Liver (tissue), 9 donors: ENCODE results near the gene PRELID3B. TPM values are rescaled to one million over a fixed set of nuclear protein-coding genes. Genes with fewer than 3 reads are reported as not detected.

Experiments used
- DNase-seq: peaks from one replicate; pipeline ENCODE4 v3.0.0-alpha.2; 2017; ENCODE audit warnings: low spot score
- H3K27ac ChIP-seq, 2 donors: one replicate each; pipeline ENCODE4 v1.7.0; 2013; ENCODE audit warnings: inconsistent platforms in 2 of 2, low read length in 2 of 2, control low read depth in 1 of 2, low read depth in 1 of 2, mild to moderate bottlenecking in 1 of 2
- H3K27me3 ChIP-seq, 4 donors: one replicate each; pipeline versions ENCODE4 v1.6.1 to v1.7.0; 2013; ENCODE audit warnings: low read length in 3 of 4, inconsistent platforms in 1 of 4, mild to moderate bottlenecking in 1 of 4, moderate library complexity in 1 of 4; ENCODE audit not compliant: control insufficient read depth in 4 of 4, insufficient read depth in 4 of 4
- H3K36me3 ChIP-seq, 4 donors: one replicate each; pipeline versions ENCODE4 v1.6.1 to v1.7.0; 2013; ENCODE audit warnings: low read length in 3 of 4, mild to moderate bottlenecking in 3 of 4, low read depth in 1 of 4, moderate library complexity in 1 of 4; ENCODE audit not compliant: control insufficient read depth in 4 of 4, insufficient read depth in 3 of 4
- H3K4me1 ChIP-seq, 4 donors: one replicate each; pipeline versions ENCODE4 v1.6.1 to v1.7.0; 2013; ENCODE audit warnings: low read length in 3 of 4, mild to moderate bottlenecking in 3 of 4, moderate library complexity in 1 of 4; ENCODE audit not compliant: control insufficient read depth in 4 of 4, insufficient read depth in 4 of 4
- H3K4me3 ChIP-seq, 3 donors: one replicate each; pipeline versions ENCODE4 v1.6.1 to v1.7.0; 2013; ENCODE audit warnings: low read length in 3 of 3, control low read depth in 1 of 3, low read depth in 1 of 3, mild to moderate bottlenecking in 1 of 3
- H3K9ac ChIP-seq, 2 donors: one replicate each; pipeline ENCODE4 v1.7.0; 2013; ENCODE audit warnings: low read length in 2 of 2, mild to moderate bottlenecking in 2 of 2, moderate library complexity in 2 of 2, control low read depth in 1 of 2, low read depth in 1 of 2
- H3K9me3 ChIP-seq, 4 donors: one replicate each; pipeline versions ENCODE4 v1.6.1 to v1.7.0; 2013; ENCODE audit warnings: low read length in 3 of 4; ENCODE audit not compliant: control insufficient read depth in 4 of 4
- EGR1 ChIP-seq, 2 donors: IDR thresholded peaks; 2 replicates each; pipeline ENCODE4 v1.6.1; 2016 to 2018; ENCODE audit warnings: antibody characterized with exemption in 2 of 2, low read depth in 2 of 2
- FOXA1 ChIP-seq: IDR thresholded peaks from 2 replicates; pipeline ENCODE4 v1.6.1; 2016; ENCODE audit warnings: antibody characterized with exemption
- FOXA2 ChIP-seq: IDR thresholded peaks from 2 replicates; pipeline ENCODE4 v1.6.1; 2016; ENCODE audit warnings: antibody characterized with exemption
- GABPA ChIP-seq, 2 donors: IDR thresholded peaks in 1 of 2; conservative IDR thresholded peaks in 1 of 2; 2 replicates each; pipeline ENCODE4 v1.6.1; 2016; ENCODE audit warnings: antibody characterized with exemption in 2 of 2, mild to moderate bottlenecking in 1 of 2, moderate library complexity in 1 of 2
- HNF4A ChIP-seq, 2 donors: conservative IDR thresholded peaks; 2 replicates each; pipeline ENCODE4 v1.6.1; 2016; ENCODE audit warnings: antibody characterized with exemption in 2 of 2, mild to moderate bottlenecking in 2 of 2
- HNF4G ChIP-seq: IDR thresholded peaks from 2 replicates; pipeline ENCODE4 v1.6.1; 2016; ENCODE audit warnings: antibody characterized with exemption
- JUND ChIP-seq, 2 donors: IDR thresholded peaks; 2 replicates each; pipeline ENCODE4 v1.6.1; 2016; ENCODE audit warnings: antibody characterized with exemption in 2 of 2
- NR2F2 ChIP-seq: IDR thresholded peaks from 2 replicates; pipeline ENCODE4 v1.6.1; 2016; ENCODE audit warnings: antibody characterized with exemption
- RAD21 ChIP-seq, 2 donors: IDR thresholded peaks; 2 replicates each; pipeline ENCODE4 v1.6.1; 2016; ENCODE audit warnings: antibody characterized with exemption in 2 of 2, mild to moderate bottlenecking in 2 of 2
- RXRA ChIP-seq, 2 donors: IDR thresholded peaks; 2 replicates each; pipeline ENCODE4 v1.6.1; 2017 to 2018; ENCODE audit warnings: antibody characterized with exemption in 2 of 2, mild to moderate bottlenecking in 1 of 2
- SP1 ChIP-seq: IDR thresholded peaks from 2 replicates; pipeline ENCODE4 v1.6.1; 2018; ENCODE audit warnings: antibody characterized with exemption, mild to moderate bottlenecking
- TAF1 ChIP-seq: conservative IDR thresholded peaks from 2 replicates; pipeline ENCODE4 v1.6.1; 2016; ENCODE audit warnings: antibody characterized with exemption, mild to moderate bottlenecking
- YY1 ChIP-seq: IDR thresholded peaks from 2 replicates; pipeline ENCODE4 v1.6.1; 2016; ENCODE audit warnings: antibody characterized with exemption, mild to moderate bottlenecking
- WGBS: extraction: QIAGEN DNeasy Blood & Tissue Kit; methylation state at CpG from one replicate; pipeline ENCODE4 v1.1.7; 2013; 5-methylcytosine and 5-hydroxymethylcytosine counted together
- polyA plus RNA-seq, 2 donors: library from polyadenylated mRNA; stranded (reverse) in 1 of 2; unstranded in 1 of 2; fragments of 200-250 nt in 1 of 2; fragments of >200 nt in 1 of 2; fragmentation: Nextera tagmentation in 1 of 2; extraction: Ambion mirVana in 1 of 2; gene quantifications; one replicate each; pipeline versions ENCODE4 v1.2.1 to v1.2.3, GENCODE V29; 2013 to 2015
- total RNA-seq, 2 donors: library from RNA; depleted of rRNA; stranded (reverse); fragments of >200 nt; gene quantifications; one replicate each; pipeline ENCODE4 v1.2.3, GENCODE V29; 2014
- TF ChIP-seq, protein P1 (sequence below): IDR thresholded peaks from 2 replicates; pipeline ENCODE4 v1.6.1; 2016; ENCODE audit warnings: antibody characterized with exemption
- TF ChIP-seq, protein P2 (sequence below): IDR thresholded peaks from 2 replicates; pipeline ENCODE4 v1.6.1; 2016; ENCODE audit warnings: antibody characterized with exemption
- TF ChIP-seq, protein P3 (sequence below): IDR thresholded peaks from 2 replicates; pipeline ENCODE4 v1.6.1; 2016; ENCODE audit warnings: antibody characterized with exemption
- TF ChIP-seq, protein P4 (sequence below): fragments of 150-350 bp; IDR thresholded peaks from 2 replicates; pipeline ENCODE4 v1.5.1; 2017; ENCODE audit warnings: improper control_type of control experiment, low read depth, low read length; ENCODE audit not compliant: missing input control
- TF ChIP-seq, protein P5 (sequence below): IDR thresholded peaks from 2 replicates; pipeline ENCODE4 v1.6.1; 2016; ENCODE audit warnings: antibody characterized with exemption, mild to moderate bottlenecking
- donor health status: healthy.
- donor health status: healthy.
- donor health status: healthy.
- donor health status: healthy.
- donor health status: healthy.

The PRELID3B gene
- total and polyA plus RNA-seq, 4 donors = 18.2 to 38.1 (median 25.3) TPM

DNA sequence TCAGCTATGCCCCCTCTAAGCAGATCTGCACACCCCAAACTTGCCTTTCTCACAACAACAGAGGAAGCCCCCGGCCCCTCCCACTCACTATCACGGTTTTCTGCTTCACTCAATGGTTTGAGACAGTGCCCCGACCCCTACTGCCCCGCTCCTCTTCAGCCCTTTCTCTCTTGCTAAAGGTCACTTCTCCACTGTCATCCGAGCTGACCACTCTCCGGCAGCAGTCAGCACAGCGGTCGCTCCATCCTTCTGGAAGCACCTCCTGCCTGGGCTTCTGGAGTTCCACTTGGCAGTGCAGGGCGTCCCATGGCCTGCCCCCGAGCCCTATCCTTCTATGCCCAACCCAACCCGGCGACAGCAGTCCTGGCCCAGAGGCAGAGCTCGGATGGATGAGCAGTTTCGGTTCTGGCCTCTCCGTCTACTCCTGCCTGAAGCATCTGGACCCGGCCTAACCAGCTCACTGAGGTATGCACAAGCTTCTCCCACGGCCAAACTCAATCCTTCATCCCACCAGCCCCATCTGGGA is 39.6 kb downstream of the PRELID3B start:
- DNase-seq = no peak
- H3K27me3 ChIP-seq = no peaks in the 10 kb centered on the region
- H3K4me3 ChIP-seq = no peak overlapping the region
- no peak overlapping the region for H3K27ac ChIP-seq
- H3K36me3 ChIP-seq = peaks cover 11 to 22% (median 16%) of the 10 kb centered on the region in 4 donors
- TF ChIP-seq TAF1 (no peak), NR2F2 (no peak), RAD21 (IDR thresholded peaks at IDR 0.05) (no peak), HNF4G (no peak), SP1 (no peak), RXRA (IDR thresholded peaks at IDR 0.05) (no peak), HNF4A (conservative IDR thresholded peaks at IDR 0.05) (no peak), EGR1 (IDR thresholded peaks at IDR 0.05; ENCODE audit: low read depth in 2 of 2) (no peak), YY1 (no peak), JUND (IDR thresholded peaks at IDR 0.05) (no peak)
- TF ChIP-seq, protein P1, sequence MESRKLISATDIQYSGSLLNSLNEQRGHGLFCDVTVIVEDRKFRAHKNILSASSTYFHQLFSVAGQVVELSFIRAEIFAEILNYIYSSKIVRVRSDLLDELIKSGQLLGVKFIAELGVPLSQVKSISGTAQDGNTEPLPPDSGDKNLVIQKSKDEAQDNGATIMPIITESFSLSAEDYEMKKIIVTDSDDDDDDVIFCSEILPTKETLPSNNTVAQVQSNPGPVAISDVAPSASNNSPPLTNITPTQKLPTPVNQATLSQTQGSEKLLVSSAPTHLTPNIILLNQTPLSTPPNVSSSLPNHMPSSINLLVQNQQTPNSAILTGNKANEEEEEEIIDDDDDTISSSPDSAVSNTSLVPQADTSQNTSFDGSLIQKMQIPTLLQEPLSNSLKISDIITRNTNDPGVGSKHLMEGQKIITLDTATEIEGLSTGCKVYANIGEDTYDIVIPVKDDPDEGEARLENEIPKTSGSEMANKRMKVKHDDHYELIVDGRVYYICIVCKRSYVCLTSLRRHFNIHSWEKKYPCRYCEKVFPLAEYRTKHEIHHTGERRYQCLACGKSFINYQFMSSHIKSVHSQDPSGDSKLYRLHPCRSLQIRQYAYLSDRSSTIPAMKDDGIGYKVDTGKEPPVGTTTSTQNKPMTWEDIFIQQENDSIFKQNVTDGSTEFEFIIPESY = no peak
- TF ChIP-seq, protein P2, sequence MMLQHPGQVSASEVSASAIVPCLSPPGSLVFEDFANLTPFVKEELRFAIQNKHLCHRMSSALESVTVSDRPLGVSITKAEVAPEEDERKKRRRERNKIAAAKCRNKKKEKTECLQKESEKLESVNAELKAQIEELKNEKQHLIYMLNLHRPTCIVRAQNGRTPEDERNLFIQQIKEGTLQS = no peak
- TF ChIP-seq, protein P3, sequence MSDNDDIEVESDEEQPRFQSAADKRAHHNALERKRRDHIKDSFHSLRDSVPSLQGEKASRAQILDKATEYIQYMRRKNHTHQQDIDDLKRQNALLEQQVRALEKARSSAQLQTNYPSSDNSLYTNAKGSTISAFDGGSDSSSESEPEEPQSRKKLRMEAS = no peak
- TF ChIP-seq, protein P4, sequence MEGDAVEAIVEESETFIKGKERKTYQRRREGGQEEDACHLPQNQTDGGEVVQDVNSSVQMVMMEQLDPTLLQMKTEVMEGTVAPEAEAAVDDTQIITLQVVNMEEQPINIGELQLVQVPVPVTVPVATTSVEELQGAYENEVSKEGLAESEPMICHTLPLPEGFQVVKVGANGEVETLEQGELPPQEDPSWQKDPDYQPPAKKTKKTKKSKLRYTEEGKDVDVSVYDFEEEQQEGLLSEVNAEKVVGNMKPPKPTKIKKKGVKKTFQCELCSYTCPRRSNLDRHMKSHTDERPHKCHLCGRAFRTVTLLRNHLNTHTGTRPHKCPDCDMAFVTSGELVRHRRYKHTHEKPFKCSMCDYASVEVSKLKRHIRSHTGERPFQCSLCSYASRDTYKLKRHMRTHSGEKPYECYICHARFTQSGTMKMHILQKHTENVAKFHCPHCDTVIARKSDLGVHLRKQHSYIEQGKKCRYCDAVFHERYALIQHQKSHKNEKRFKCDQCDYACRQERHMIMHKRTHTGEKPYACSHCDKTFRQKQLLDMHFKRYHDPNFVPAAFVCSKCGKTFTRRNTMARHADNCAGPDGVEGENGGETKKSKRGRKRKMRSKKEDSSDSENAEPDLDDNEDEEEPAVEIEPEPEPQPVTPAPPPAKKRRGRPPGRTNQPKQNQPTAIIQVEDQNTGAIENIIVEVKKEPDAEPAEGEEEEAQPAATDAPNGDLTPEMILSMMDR = no peak
- H3K4me1 ChIP-seq = peaks cover 11 to 38% (median 26%) of the 10 kb centered on the region in 4 donors
- WGBS = 92% methylated on average over 17 of the region's 17 CpGs
- no peaks in the 10 kb centered on the region for H3K9me3 ChIP-seq
- H3K9ac ChIP-seq = no peak overlapping the region

DNA sequence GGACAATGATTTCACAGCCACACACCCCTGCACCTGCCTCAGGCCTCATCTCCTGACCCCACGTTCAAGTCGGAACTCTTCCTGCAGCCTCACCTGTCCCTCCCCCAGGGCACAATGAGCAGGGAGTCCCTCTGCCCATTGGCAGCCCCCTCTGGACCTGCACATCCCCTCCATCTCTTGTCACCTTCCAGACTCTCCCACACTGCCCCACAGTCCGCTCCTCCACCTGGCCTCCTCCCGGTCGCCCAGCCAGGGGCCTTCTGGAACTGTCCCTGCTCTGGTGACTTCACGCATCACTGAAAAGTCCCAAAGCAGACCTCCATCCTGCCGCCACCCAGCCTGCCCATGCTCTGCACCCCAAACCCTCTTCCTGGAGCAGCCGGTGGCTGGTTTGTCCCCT is 40.2 kb downstream of the PRELID3B start:
- DNase-seq = no peak
- Histone ChIP-seq H3K4me3 (no peak overlapping the region), H3K27me3 (no peaks in the 10 kb centered on the region), H3K27ac (no peak overlapping the region), H3K9ac (no peak overlapping the region), H3K9me3 (no peaks in the 10 kb centered on the region), H3K36me3 (peaks cover 13 to 26% (median 22%) of the 10 kb centered on the region in 4 donors), H3K4me1 (peaks cover 10 to 39% (median 26%) of the 10 kb centered on the region in 4 donors)
- TF ChIP-seq RAD21 (IDR thresholded peaks at IDR 0.05) = no peak
- TF ChIP-seq YY1 = no peak
- TF ChIP-seq, protein P1 = no peak
- TF ChIP-seq, protein P2 = no peak
- TF ChIP-seq SP1 = no peak
- TF ChIP-seq, protein P4 = no peak
- TF ChIP-seq, protein P5, sequence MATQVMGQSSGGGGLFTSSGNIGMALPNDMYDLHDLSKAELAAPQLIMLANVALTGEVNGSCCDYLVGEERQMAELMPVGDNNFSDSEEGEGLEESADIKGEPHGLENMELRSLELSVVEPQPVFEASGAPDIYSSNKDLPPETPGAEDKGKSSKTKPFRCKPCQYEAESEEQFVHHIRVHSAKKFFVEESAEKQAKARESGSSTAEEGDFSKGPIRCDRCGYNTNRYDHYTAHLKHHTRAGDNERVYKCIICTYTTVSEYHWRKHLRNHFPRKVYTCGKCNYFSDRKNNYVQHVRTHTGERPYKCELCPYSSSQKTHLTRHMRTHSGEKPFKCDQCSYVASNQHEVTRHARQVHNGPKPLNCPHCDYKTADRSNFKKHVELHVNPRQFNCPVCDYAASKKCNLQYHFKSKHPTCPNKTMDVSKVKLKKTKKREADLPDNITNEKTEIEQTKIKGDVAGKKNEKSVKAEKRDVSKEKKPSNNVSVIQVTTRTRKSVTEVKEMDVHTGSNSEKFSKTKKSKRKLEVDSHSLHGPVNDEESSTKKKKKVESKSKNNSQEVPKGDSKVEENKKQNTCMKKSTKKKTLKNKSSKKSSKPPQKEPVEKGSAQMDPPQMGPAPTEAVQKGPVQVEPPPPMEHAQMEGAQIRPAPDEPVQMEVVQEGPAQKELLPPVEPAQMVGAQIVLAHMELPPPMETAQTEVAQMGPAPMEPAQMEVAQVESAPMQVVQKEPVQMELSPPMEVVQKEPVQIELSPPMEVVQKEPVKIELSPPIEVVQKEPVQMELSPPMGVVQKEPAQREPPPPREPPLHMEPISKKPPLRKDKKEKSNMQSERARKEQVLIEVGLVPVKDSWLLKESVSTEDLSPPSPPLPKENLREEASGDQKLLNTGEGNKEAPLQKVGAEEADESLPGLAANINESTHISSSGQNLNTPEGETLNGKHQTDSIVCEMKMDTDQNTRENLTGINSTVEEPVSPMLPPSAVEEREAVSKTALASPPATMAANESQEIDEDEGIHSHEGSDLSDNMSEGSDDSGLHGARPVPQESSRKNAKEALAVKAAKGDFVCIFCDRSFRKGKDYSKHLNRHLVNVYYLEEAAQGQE = no peak
- TF ChIP-seq GABPA (IDR thresholded peaks at IDR 0.05 in 1 of 2, conservative IDR thresholded peaks at IDR 0.05 in 1 of 2) = no peak
- TF ChIP-seq NR2F2 = no peak
- no peak for TF ChIP-seq FOXA2
- TF ChIP-seq TAF1 = no peak
- TF ChIP-seq FOXA1 = no peak
- no peak for TF ChIP-seq RXRA (IDR thresholded peaks at IDR 0.05)
- no peak for TF ChIP-seq HNF4A (conservative IDR thresholded peaks at IDR 0.05)
- no peak for TF ChIP-seq EGR1 (IDR thresholded peaks at IDR 0.05; ENCODE audit: low read depth in 2 of 2)
- TF ChIP-seq, protein P3 = no peak
- TF ChIP-seq HNF4G = no peak
- WGBS = 95% methylated on average over 8 of the region's 8 CpGs
